Muscle of leg (tissue), 11 donors: ENCODE data around the gene WIPF3. TPM values are rescaled to one million over a fixed set of nuclear protein-coding genes. Genes with fewer than 3 reads are reported as not detected.

ENCODE experiments used
- DNase-seq: peaks from one replicate; pipeline ENCODE4 v3.0.0; 2013
- H3K27ac ChIP-seq: one replicate; pipeline ENCODE4 v1.5.1; 2013; ENCODE audit warnings: mild to moderate bottlenecking, low read length, control low read depth
- H3K27me3 ChIP-seq: one replicate; pipeline ENCODE4 v1.6.1; 2013; ENCODE audit warnings: low read length; ENCODE audit not compliant: control insufficient read depth, insufficient read depth
- H3K36me3 ChIP-seq: one replicate; pipeline ENCODE4 v1.6.1; 2013; ENCODE audit warnings: low read length; ENCODE audit not compliant: control insufficient read depth, insufficient read depth
- H3K4me1 ChIP-seq: one replicate; pipeline ENCODE4 v1.6.1; 2013; ENCODE audit warnings: low read length; ENCODE audit not compliant: control insufficient read depth, insufficient read depth
- H3K4me3 ChIP-seq: one replicate; pipeline ENCODE4 v1.5.1; 2013; ENCODE audit warnings: low read length, control low read depth
- H3K9me3 ChIP-seq: replicated peaks from 2 replicates; pipeline ENCODE4 v1.6.1; 2013; ENCODE audit warnings: low read depth, low read length; ENCODE audit not compliant: control insufficient read depth
- WGBS: methylation state at CpG from one replicate; pipeline ENCODE4 v1.1.5; 2013; ENCODE audit warnings: missing lambda C conversion rate; ENCODE audit not compliant: insufficient coverage; 5-methylcytosine and 5-hydroxymethylcytosine counted together
- polyA plus RNA-seq, 8 donors: library from polyadenylated mRNA; unstranded; fragments of 120-200 nt; gene quantifications; one replicate each; pipeline versions ENCODE4 v1.2.1 to v1.2.3, GENCODE V29; 2013; ENCODE audit warnings: inconsistent platforms in 1 of 8, low replicate concordance in 1 of 8; ENCODE audit not compliant: insufficient read length in 8 of 8, insufficient read depth in 1 of 8
- total RNA-seq: library from RNA; stranded (reverse); fragments of 120-200 nt; gene quantifications from one replicate; pipeline ENCODE4 v1.2.4, GENCODE V29; 2013

WIPF3 gene
- total and polyA plus RNA-seq, 9 donors = 6.1 to 30.7 (median 17.7) TPM

DNA sequence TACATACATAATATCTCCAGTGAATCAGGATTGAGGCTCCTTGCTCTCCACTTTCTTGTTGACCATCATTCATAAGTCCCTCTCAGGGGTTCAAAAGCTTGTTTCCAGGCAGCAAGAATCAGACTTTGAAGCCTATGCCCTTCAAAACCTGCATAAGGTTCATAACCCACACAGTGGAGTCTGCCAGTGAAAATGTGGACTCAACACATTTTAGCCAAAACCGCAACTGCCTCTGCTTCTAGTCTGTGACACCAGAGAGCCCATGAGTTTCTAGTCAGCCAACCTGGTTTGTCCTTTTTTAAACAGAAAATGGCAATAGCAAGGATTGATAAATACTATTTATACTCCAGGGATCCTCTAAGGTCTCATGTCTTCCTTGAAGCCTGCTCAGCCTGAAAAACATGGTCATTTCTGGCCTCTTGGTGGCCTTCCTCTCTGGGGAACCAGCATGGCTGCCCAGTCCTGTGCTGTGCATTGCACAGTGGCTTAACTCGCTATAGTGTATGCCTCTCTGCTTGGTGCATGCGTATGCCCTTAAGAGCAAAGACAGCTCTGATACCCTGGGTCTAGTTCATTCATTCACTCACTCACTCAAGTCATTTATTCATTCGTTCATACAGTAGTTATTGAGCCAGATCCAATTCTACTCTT is 67.5 kb downstream of the WIPF3 start:
- no peaks in the 10 kb centered on the region for H3K36me3 ChIP-seq
- H3K27me3 ChIP-seq = no peaks in the 10 kb centered on the region
- H3K4me3 ChIP-seq = no peak overlapping the region
- peaks cover 6% of the 10 kb centered on the region for H3K4me1 ChIP-seq
- no peak for DNase-seq
- WGBS = 85% methylated on average over 2 of the region's 4 CpGs
- H3K27ac ChIP-seq = no peak overlapping the region
- no peaks in the 10 kb centered on the region for H3K9me3 ChIP-seq

DNA sequence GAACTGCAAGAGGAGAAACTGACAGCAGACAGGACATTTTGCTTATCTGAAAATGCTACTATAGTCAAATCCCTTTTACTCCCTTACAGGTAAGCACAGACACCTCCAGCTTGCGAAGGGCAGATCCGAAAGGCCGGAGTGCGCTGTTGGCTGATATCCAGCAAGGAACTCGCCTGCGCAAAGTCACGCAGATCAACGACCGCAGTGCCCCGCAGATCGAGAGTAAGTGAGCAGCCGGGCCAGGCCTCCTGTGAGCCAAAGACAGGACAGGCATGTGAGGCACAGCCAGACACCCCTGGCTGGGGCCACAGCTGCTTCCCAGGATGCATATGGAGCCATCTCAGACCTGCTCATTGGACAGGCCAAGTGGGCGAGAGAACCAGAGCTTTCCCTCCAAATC is 69.4 kb downstream of the WIPF3 start:
- 90% methylated on average over 12 of the region's 13 CpGs for WGBS
- Histone ChIP-seq H3K27ac (no peak overlapping the region), H3K9me3 (no peaks in the 10 kb centered on the region), H3K4me1 (peaks cover 10% of the 10 kb centered on the region), H3K4me3 (no peak overlapping the region), H3K27me3 (no peaks in the 10 kb centered on the region), H3K36me3 (peaks cover 2% of the 10 kb centered on the region)
- DNase-seq = no peak

DNA sequence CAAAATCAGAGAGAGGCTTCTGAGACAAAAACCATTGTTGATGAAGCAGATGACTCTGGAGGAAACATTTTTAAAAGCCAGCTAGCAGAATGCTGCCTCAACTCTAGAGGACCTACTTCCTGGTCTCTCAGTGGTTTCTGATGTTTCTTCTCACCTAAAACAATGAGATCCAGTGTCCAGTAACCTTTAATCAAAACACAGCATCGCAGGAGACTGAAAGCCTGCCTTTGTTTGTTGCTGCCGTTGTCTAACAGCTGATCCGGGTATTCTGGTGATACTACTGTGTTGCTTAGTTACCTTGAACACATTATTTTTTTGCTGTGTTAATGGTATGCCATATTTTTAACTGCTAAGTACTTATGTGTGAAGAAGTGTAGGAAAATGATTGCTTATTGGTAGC is 70.9 kb downstream of the WIPF3 start:
- Histone ChIP-seq H3K4me1 (peaks cover 14% of the 10 kb centered on the region), H3K4me3 (no peak overlapping the region), H3K9me3 (no peaks in the 10 kb centered on the region), H3K36me3 (peaks cover 3% of the 10 kb centered on the region), H3K27me3 (no peaks in the 10 kb centered on the region), H3K27ac (peak overlapping the region; percentile 25)
- no CpG with 5 or more reads among the region's 3 CpGs for WGBS
- DNase-seq = peak; percentile 46

DNA sequence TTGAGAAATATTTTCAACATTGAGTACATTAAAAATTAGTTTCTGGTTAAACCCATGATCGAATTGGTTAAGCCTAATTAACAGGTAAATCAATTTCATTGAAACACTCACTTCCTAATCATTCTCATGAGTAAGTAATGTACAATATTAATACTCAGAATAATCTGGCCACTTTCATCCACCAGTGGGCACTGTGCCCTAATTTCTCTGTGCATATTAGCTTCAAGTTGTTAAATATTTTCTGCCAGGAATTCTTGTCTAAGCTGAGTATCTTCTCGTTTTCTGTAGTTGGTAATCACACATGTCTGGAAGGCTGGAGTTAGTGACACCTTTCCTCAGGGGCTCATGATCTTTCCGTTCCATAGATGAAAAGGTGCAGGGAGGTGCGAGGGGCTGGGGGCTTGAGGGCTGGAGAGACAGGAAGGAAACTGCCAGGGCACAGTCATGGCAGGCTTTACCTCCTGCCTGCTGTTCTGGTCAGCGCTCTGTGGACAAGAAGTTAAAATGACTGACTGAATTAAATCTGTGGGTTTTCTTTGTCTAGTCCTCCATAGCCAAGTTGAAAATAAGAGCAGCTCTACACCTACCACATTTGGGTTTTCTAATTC is 71.9 kb downstream of the WIPF3 start:
- DNase-seq = peak; percentile 65
- peaks cover 3% of the 10 kb centered on the region for H3K36me3 ChIP-seq
- no peak overlapping the region for H3K4me3 ChIP-seq
- peaks cover 11% of the 10 kb centered on the region for H3K4me1 ChIP-seq
- no peaks in the 10 kb centered on the region for H3K9me3 ChIP-seq
- H3K27ac ChIP-seq = no peak overlapping the region
- WGBS = 47% methylated on average over 3 of the region's 5 CpGs
- no peaks in the 10 kb centered on the region for H3K27me3 ChIP-seq

DNA sequence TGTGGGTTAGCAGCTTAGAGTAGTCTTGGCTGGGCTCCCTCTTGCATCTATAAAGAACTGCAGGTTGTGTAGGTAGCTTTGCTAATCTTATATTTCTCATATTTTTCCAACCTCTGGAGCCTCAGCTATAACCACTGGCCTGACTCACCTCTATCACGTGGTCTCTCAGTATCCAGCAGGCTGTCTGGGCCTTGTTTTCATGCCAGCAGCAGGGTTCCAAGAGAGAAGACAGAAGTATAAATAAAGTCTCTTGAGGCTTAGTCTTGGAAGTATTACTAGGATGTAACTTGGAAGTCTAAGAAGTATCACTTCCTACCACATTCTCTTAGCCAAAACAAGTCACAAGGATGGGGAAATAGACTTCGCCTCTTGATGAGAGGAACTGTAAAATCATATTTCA is 73.3 kb downstream of the WIPF3 start:
- H3K27ac ChIP-seq = no peak overlapping the region
- peaks cover 3% of the 10 kb centered on the region for H3K36me3 ChIP-seq
- peaks cover 5% of the 10 kb centered on the region for H3K27me3 ChIP-seq
- no peak overlapping the region for H3K4me3 ChIP-seq
- DNase-seq = peak; percentile 90
- WGBS = no CpG with 5 or more reads among the region's 2 CpGs
- H3K9me3 ChIP-seq = no peaks in the 10 kb centered on the region
- peaks cover 19% of the 10 kb centered on the region for H3K4me1 ChIP-seq

DNA sequence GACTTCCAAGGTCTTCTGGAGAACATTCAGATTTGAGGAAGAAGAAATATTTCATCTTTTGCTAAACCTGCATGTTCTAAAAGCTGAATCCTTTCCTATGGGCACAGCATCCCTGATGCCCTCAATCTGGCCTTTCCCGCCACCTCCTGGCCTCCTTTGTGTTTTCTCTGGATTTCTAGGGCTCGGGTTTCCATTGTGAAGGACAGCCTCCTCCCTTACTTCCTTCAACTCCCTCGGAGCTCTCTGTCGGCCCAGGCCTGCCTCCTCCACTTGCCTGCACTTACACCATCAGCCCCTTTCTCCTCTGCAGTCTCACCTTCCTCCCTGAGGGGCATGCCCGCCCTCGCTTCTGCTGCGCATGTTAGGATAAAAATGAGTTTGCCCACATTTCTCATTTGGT is 75.4 kb downstream of the WIPF3 start:
- Histone ChIP-seq H3K9me3 (no peaks in the 10 kb centered on the region), H3K36me3 (peaks cover 3% of the 10 kb centered on the region), H3K27ac (no peak overlapping the region), H3K27me3 (peaks cover 5% of the 10 kb centered on the region), H3K4me3 (no peak overlapping the region), H3K4me1 (peaks cover 22% of the 10 kb centered on the region)
- no peak for DNase-seq
- 100% methylated on average over 1 of the region's 7 CpGs for WGBS

DNA sequence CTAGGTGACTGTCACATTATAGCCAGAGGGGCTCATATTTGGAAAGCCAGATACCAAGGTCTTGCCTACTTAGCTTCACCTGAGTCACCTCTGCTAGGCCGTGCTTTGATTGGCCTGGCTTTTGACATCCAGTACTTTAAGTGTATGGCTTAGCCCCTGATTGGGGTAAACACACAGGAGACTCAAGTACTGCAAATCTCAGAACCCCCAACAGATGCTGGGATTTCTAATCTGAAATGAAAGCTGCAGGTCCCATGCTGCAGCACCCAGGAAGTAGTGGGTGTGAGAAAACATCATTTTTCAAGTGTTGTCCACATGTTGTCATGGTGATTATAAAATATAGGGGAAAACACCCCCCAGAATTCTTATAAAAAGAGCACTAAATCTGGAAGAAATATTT is 76.2 kb downstream of the WIPF3 start:
- WGBS = no CpG with 5 or more reads among the region's 1 CpG
- H3K4me1 ChIP-seq = peaks cover 22% of the 10 kb centered on the region
- no peak overlapping the region for H3K27ac ChIP-seq
- DNase-seq = no peak
- no peaks in the 10 kb centered on the region for H3K9me3 ChIP-seq
- H3K27me3 ChIP-seq = peaks cover 5% of the 10 kb centered on the region
- H3K4me3 ChIP-seq = no peak overlapping the region
- peaks cover 3% of the 10 kb centered on the region for H3K36me3 ChIP-seq

DNA sequence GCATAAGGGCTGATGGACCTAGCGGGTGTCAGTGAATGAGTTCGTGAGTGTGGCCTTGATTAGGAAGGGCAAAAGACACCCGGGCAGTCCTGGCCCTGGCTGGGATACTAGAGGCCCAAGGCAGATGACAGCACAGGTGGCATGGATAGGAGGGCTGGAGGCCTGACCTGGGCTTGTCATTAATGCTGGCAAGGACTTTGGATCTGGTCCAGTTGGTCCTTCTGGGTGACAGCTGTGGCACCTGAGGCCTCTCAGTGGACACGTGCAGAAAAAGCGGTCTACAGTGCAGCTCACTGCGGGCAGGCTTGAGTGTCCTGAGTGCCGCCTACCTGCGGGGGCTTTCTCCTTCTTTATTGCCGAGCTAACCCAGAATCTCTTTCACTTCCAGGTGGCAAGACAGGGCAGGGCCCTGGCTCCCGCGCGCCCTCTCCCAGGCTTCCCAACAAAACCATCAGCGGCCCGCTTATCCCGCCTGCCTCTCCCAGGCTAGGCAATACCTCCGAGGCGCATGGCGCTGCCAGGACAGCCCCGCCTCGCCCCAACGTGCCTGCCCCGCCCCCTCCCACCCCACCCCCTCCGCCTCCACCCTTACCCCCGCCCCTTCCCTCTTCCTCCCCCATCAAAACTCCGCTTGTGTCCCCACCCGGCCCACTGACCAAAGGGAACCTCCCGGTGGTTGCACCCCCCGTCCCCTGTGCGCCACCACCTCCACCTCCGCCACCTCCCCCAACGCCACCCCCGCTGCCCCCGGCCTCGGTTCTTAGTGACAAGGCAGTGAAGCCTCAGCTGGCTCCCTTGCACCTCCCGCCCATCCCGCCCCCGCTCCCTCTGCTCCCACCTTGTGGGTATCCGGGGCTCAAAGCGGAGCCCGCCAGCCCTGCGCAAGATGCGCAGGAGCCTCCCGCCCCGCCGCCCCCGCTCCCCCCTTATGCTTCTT is 77.4 kb downstream of the WIPF3 start:
- peaks cover 5% of the 10 kb centered on the region for H3K27me3 ChIP-seq
- DNase-seq = peak; percentile 39
- H3K4me3 ChIP-seq = no peak overlapping the region
- 17% methylated on average over 24 of the region's 46 CpGs for WGBS
- peaks cover 20% of the 10 kb centered on the region for H3K4me1 ChIP-seq
- no peak overlapping the region for H3K27ac ChIP-seq
- no peaks in the 10 kb centered on the region for H3K9me3 ChIP-seq
- peaks cover 6% of the 10 kb centered on the region for H3K36me3 ChIP-seq

DNA sequence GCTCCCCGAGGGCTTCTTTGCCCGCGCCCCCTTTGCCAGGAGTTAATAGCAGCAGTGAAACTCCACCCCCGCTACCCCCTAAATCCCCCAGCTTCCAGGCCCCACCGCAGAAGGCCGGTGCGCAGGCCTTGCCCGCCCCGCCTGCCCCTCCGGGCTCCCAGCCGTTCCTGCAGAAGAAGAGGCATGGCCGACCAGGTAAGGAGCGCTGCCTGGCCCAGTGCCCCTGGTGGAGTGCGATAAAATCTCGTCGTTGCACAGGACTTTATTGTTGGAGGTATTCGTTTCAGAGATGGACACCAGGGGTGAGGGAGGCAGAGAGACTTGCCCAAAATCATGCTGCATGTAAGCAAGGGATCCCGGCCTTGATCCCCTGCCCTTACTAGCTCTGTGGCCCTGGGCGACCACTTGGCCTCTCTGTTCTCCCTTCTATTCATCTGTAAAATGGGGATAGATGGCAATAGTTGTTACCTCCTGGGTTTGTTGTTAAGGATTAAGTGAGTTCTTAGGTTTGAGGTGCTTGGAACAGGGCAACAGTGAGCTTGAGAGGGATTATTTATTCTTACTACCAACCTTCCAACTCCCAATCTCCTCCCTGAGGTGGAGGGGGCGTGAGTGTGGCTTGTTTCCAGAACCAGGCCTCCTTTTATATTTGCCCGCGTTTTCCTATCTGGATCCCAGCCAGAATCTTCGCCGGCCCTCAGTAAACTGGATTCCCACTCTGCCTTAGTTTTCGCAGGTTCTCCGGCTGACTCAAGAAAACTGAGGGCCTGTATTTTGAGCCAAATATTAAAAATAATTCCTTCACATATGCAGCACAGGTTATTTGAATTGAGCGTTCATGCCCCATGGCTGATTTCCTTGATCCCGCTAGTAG is 78.3 kb downstream of the WIPF3 start:
- peaks cover 5% of the 10 kb centered on the region for H3K27me3 ChIP-seq
- H3K4me3 ChIP-seq = no peak overlapping the region
- DNase-seq = no peak
- 25% methylated on average over 23 of the region's 28 CpGs for WGBS
- H3K4me1 ChIP-seq = peaks cover 20% of the 10 kb centered on the region
- peaks cover 8% of the 10 kb centered on the region for H3K36me3 ChIP-seq
- no peaks in the 10 kb centered on the region for H3K9me3 ChIP-seq
- H3K27ac ChIP-seq = no peak overlapping the region
